Vagina (tissue), 2 donors: ENCODE data around the gene PPFIBP1.

Source experiments
- CTCF ChIP-seq, 3 experiments: fragments of 450-650 bp in 2 of 3; fragments of 200-600 bp in 1 of 3; sonication (generic) in 1 of 3; IDR thresholded peaks; one replicate each; pipeline ENCODE4 v1.5.1; 2017 to 2019; ENCODE audit warnings: antibody characterized with exemption in 3 of 3, mild to moderate bottlenecking in 2 of 3, moderate library complexity in 2 of 3
- POLR2A ChIP-seq, 2 donors: fragments of 450-650 bp; IDR thresholded peaks; one replicate each; pipeline ENCODE4 v1.6.1; 2017; ENCODE audit warnings: antibody characterized with exemption in 2 of 2, mild to moderate bottlenecking in 2 of 2, moderate library complexity in 2 of 2
- POLR2AphosphoS5 ChIP-seq, 2 donors: sonication (generic); formaldehyde crosslinking; IDR thresholded peaks; one replicate each; pipeline ENCODE4 v1.9.0; 2017; ENCODE audit warnings: antibody characterized with exemption in 2 of 2, mild to moderate bottlenecking in 2 of 2, low read depth in 1 of 2; ENCODE audit not compliant: insufficient read depth in 1 of 2

- TF ChIP-seq CTCF (IDR thresholded peaks at IDR 0.05) = no peak
- no peak for TF ChIP-seq POLR2AphosphoS5 (IDR thresholded peaks at IDR 0.05; ENCODE audit: insufficient read depth in 1 of 2, low read depth in 1 of 2)
- no peak for TF ChIP-seq POLR2A (IDR thresholded peaks at IDR 0.05)
Measured at GRCh38 chr12:27614386-27614785, 90.4 kb downstream of the PPFIBP1 start.
